VCaP (cell line): ENCODE data around the gene ANO9.
"Not testable (repeated sequence)": the region's sequence is repeated elsewhere in the genome, so short reads cannot be mapped to it uniquely, and the experiment has no call there.

Experiments
- H3K27ac ChIP-seq: fragments of 450-650 bp; 2 replicates; pipeline ENCODE4 v1.5.1; 2017
- TF ChIP-seq, protein P1 (sequence below): fragments of 450-650 bp; conservative IDR thresholded peaks from 2 replicates; pipeline ENCODE4 v1.5.1; 2017; ENCODE audit warnings: mild to moderate bottlenecking, moderate library complexity

Gene ANO9

DNA sequence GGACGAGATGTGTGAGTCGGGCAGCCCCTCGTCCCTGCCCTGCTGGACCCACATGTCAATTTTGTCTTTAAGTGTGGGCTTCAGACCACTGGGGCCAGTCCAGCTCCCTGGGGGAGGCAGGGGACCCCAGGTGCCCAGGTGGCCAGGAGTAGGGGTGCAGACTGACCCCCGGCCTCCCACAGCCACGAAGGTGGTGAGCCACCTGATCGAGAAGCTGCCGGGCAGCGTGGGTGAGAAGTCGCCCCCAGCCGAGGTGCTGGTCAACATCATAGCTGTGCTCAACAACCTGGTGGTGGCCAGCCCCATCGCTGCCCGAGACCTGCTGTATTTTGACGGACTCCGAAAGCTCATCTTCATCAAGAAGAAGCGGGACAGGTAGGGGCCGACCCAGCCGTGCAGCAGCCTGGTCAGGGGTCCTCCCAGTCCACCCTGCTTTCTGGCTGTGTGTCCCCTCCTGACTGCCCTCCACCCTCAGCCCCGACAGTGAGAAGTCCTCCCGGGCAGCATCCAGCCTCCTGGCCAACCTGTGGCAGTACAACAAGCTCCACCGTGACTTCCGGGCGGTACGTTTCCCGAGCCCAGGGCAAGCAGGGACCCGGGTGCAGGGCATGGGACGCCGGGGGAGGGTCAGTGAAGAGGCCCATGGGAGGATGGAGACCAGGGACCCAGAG is 37.9 kb downstream of the ANO9 start:
- TF ChIP-seq, protein P1, sequence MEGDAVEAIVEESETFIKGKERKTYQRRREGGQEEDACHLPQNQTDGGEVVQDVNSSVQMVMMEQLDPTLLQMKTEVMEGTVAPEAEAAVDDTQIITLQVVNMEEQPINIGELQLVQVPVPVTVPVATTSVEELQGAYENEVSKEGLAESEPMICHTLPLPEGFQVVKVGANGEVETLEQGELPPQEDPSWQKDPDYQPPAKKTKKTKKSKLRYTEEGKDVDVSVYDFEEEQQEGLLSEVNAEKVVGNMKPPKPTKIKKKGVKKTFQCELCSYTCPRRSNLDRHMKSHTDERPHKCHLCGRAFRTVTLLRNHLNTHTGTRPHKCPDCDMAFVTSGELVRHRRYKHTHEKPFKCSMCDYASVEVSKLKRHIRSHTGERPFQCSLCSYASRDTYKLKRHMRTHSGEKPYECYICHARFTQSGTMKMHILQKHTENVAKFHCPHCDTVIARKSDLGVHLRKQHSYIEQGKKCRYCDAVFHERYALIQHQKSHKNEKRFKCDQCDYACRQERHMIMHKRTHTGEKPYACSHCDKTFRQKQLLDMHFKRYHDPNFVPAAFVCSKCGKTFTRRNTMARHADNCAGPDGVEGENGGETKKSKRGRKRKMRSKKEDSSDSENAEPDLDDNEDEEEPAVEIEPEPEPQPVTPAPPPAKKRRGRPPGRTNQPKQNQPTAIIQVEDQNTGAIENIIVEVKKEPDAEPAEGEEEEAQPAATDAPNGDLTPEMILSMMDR: no peak
- H3K27ac ChIP-seq: no peak overlapping the region

DNA sequence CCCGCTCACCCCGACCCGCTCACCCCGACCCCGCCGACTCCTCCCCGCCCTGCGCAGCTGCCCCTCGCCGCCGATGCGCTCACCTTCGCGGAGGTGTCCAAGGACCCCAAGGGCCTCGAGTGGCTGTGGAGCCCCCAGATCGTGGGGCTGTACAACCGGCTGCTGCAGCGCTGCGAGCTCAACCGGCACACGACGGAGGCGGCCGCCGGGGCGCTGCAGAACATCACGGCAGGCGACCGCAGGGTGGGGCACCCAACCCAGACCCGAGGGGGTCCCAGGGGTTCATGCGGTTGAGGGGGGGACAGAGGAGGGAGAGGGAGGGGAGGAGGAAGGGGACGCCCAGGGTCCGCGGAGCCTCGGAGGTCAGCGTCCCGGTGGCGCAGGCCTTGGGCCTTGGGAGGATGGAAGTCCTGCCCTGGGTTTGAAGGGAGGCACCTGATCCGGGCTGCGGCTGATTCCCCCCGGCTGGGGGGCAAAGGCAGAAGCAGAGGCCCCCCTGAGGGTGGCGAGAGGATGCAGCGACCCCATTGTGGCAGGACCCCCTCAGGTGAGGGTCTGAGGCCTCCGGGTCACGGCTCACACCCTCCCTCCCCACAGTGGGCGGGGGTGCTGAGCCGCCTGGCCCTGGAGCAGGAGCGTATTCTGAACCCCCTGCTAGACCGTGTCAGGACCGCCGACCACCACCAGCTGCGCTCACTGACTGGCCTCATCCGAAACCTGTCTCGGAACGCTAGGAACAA is 38.6 kb downstream of the ANO9 start:
- TF ChIP-seq, protein P1: no peak
- H3K27ac ChIP-seq: no peak overlapping the region

DNA sequence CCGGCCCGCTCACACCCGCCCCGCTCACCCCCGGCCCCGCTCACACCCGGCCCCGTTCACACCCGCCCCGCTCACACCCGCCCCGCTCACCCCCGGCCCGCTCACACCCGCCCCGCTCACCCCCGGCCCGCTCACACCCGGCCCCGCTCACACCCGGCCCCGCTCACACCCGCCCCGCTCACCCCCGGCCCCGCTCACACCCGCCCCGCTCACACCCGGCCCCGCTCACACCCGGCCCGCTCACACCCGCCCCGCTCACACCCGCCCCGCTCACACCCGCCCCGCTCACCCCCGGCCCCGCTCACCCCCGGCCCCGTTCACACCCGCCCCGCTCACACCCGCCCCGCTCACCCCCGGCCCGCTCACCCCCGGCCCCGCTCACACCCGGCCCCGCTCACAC is 40.6 kb downstream of the ANO9 start:
- H3K27ac ChIP-seq: not testable (repeated sequence)

DNA sequence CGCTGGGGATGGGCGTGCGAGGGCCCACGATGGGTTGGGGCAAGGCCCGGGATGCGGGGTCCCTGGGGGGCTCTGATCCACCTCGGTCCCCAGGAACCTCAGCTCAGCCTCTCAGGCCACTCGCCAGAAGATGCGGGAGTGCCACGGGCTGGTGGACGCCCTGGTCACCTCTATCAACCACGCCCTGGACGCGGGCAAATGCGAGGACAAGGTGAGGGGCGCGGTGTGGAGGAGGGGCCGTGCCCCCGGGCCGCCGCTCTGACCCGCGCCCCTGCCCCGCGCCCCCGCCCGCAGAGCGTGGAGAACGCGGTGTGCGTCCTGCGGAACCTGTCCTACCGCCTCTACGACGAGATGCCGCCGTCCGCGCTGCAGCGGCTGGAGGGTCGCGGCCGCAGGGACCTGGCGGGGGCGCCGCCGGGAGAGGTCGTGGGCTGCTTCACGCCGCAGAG is 41.5 kb downstream of the ANO9 start:
- TF ChIP-seq, protein P1: no peak
- no peak overlapping the region for H3K27ac ChIP-seq

DNA sequence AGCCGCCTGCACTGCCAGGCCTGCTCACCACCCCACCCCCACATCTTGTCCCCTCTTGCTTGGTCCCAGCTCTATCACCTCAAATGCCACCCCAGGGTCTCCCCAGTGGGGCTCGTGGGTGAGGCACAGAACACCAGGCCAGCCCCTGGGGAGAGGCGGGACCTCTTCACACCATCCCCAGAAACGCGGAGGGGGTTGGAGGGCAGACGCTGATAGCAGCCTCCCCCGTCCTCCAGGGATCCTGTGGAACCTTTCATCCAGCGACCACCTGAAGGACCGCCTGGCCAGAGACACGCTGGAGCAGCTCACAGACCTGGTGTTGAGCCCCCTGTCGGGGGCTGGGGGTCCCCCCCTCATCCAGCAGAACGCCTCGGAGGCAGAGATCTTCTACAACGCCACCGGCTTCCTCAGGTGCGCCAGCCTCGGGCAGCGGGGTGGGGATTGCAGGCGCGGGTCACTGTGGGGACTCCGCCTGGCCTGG is 42.0 kb downstream of the ANO9 start:
- H3K27ac ChIP-seq: no peak overlapping the region
- TF ChIP-seq, protein P1: no peak

DNA sequence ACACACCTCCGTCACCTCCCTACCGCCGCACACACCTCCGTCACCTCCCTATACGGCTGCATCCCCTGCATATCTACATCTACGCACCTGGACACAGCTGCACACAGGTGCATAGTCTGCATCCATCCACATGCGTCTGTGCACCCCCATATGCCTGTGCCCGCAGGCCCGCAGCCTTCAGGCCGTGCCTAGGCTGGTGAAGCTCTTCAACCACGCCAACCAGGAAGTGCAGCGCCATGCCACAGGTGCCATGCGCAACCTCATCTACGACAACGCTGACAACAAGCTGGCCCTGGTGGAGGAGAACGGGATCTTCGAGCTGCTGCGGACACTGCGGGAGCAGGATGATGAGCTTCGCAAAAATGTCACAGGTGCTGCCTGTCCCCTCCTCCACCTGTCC is 43.0 kb downstream of the ANO9 start:
- H3K27ac ChIP-seq: no peak overlapping the region
- TF ChIP-seq, protein P1: no peak

DNA sequence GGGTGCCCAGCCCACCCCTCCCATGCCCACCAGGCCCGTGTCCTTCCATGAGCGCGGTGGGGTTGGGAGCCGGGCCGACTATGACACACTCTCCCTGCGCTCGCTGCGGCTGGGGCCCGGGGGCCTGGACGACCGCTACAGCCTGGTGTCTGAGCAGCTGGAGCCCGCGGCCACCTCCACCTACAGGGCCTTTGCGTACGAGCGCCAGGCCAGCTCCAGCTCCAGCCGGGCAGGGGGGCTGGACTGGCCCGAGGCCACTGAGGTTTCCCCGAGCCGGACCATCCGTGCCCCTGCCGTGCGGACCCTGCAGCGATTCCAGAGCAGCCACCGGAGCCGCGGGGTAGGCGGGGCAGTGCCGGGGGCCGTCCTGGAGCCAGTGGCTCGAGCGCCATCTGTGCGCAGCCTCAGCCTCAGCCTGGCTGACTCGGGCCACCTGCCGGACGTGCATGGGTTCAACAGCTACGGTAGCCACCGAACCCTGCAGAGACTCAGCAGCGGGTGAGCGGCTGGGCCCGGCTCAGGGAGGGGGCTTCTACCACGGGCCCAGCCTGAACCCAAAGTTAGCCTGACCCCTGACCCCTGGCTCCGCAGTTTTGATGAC is 44.8 kb downstream of the ANO9 start:
- H3K27ac ChIP-seq: no peak overlapping the region

More for the DNA sequence above, 44.8 kb downstream of the ANO9 start:
- TF ChIP-seq, protein P1: no peak
